ENCODE measurements around the gene ST6GAL1. TPM values are rescaled to one million over a fixed set of nuclear protein-coding genes. Genes with fewer than 3 reads are reported as not detected.

ST6GAL1 gene
- total and polyA plus RNA-seq, 2 of the 13 experiments (the other 11 are each of a cell fraction or from before 2014, with no cell fraction given) = 79.9 to 164 TPM

DNA sequence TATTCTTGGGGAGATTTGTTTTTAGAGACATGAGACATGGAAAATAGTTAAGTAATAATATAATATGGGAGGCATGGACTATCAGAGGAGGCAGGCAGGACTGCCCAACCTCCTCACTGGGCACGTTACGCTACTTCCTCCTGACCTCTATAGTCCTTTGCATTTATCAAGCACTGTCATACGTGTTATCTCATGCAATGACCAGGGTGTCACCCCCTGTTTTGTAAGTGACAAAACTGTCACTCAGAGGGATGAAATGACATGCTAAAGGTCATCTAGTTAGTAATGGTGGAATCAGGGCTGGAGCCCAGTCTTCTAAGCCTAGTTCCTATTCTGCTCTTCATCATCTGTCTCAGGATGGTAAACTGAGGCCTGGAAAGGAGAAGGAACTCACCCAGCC is 66.7 kb downstream of the ST6GAL1 start:
- Histone ChIP-seq H3K79me2 (ENCODE audit: insufficient read depth, low read length) (no peaks in the 10 kb centered on the region), H3K4me1 (ENCODE audit: insufficient read depth, low read length) (peaks cover 11% of the 10 kb centered on the region), H4K20me1 (ENCODE audit: insufficient read depth, low read length) (no peaks in the 10 kb centered on the region), H3K9ac (ENCODE audit: insufficient read depth, low read depth, low read length) (no peak overlapping the region), H3K4me3 (replicated peaks in 1 of 3; ENCODE audit: insufficient read depth in 1 of 3, low read depth in 2 of 3, low read length in 3 of 3) (no peak overlapping the region), H3K27ac (ENCODE audit: extremely low read length, insufficient read depth, low read length) (no peak overlapping the region), H3K36me3 (replicated peaks in 1 of 2; ENCODE audit: control insufficient read depth in 1 of 2, insufficient read depth in 2 of 2, low read length in 2 of 2) (peaks cover 0 to 2% of the 10 kb centered on the region in 2 experiments; a peak in 1 of 5 replicates), H3K9me3 (ENCODE audit: low read length) (no peaks in the 10 kb centered on the region), H2AFZ (ENCODE audit: low read length) (no peak overlapping the region), H3K4me2 (ENCODE audit: low read depth, low read length) (no peak overlapping the region), H3K27me3 (ENCODE audit: control insufficient read depth in 1 of 2, insufficient read depth in 2 of 2, low read length in 2 of 2) (no peaks in the 10 kb centered on the region)
- WGBS (ENCODE audit: low lambda C conversion rate) = 92% methylated on average over 3 of the region's 3 CpGs
- CTCF ChIA-PET (ENCODE audit: low intra/inter-chr PET ratio, low total read pairs) = no interaction called here
- DNase-seq (ENCODE audit: low spot score) (no peak), ATAC-seq (no peak), FAIRE-seq (no peak)
- in situ Hi-C loops (cut with HindIII; ENCODE audit: extremely low pct_ligation_motif_present, low pct_unique_long_range_greater_than_20kb) = no loop called here
- intact Hi-C loops (cut with micrococcal nuclease; ENCODE audit: unreplicated experiment) = no loop called here
- BruUV-seq (replicated peaks) = no TSS peak
- TF ChIP-seq ZNF383 (CRISPR knock-in tag; IDR thresholded peaks at IDR 0.05; ENCODE audit: borderline replicate concordance) = no peak
- TF ChIP-seq HNRNPH1 (optimal IDR thresholded peaks at IDR 0.05; ENCODE audit: low read depth, low read length) = no peak
- no peak for TF ChIP-seq ZNF749 (CRISPR knock-in tag; IDR thresholded peaks at IDR 0.05; ENCODE audit: borderline replicate concordance)
- TF ChIP-seq MTA1 (CRISPR knock-in tag; IDR thresholded peaks at IDR 0.05; ENCODE audit: borderline replicate concordance) = no peak
- TF ChIP-seq ZNF24 (IDR thresholded peaks at IDR 0.05) = no peak
- no peak for TF ChIP-seq ZNF101 (CRISPR knock-in tag; IDR thresholded peaks at IDR 0.05; ENCODE audit: borderline replicate concordance, low read depth)
- TF ChIP-seq MTA3 (CRISPR knock-in tag; IDR thresholded peaks at IDR 0.05) = no peak
- no peak for TF ChIP-seq ZNF235 (CRISPR knock-in tag; IDR thresholded peaks at IDR 0.05; ENCODE audit: borderline replicate concordance)
- TF ChIP-seq, protein P1, sequence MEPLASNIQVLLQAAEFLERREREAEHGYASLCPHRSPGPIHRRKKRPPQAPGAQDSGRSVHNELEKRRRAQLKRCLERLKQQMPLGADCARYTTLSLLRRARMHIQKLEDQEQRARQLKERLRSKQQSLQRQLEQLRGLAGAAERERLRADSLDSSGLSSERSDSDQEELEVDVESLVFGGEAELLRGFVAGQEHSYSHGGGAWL (CRISPR knock-in tag; IDR thresholded peaks at IDR 0.05) = no peak
- no peak for TF ChIP-seq TP53 (CRISPR knock-in tag; conservative IDR thresholded peaks at IDR 0.05)
- TF ChIP-seq ATF1 (CRISPR knock-in tag; IDR thresholded peaks at IDR 0.05) = no peak
- TF ChIP-seq NAIF1 (CRISPR knock-in tag; IDR thresholded peaks at IDR 0.05; ENCODE audit: borderline replicate concordance) = no peak
- POLR2A ChIA-PET = no interaction called here

All from HepG2 (cell line).